ENCODE results near the gene RNFT2.

Gene RNFT2, protein sequence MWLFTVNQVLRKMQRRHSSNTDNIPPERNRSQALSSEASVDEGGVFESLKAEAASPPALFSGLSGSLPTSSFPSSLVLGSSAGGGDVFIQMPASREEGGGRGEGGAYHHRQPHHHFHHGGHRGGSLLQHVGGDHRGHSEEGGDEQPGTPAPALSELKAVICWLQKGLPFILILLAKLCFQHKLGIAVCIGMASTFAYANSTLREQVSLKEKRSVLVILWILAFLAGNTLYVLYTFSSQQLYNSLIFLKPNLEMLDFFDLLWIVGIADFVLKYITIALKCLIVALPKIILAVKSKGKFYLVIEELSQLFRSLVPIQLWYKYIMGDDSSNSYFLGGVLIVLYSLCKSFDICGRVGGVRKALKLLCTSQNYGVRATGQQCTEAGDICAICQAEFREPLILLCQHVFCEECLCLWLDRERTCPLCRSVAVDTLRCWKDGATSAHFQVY

DNA sequence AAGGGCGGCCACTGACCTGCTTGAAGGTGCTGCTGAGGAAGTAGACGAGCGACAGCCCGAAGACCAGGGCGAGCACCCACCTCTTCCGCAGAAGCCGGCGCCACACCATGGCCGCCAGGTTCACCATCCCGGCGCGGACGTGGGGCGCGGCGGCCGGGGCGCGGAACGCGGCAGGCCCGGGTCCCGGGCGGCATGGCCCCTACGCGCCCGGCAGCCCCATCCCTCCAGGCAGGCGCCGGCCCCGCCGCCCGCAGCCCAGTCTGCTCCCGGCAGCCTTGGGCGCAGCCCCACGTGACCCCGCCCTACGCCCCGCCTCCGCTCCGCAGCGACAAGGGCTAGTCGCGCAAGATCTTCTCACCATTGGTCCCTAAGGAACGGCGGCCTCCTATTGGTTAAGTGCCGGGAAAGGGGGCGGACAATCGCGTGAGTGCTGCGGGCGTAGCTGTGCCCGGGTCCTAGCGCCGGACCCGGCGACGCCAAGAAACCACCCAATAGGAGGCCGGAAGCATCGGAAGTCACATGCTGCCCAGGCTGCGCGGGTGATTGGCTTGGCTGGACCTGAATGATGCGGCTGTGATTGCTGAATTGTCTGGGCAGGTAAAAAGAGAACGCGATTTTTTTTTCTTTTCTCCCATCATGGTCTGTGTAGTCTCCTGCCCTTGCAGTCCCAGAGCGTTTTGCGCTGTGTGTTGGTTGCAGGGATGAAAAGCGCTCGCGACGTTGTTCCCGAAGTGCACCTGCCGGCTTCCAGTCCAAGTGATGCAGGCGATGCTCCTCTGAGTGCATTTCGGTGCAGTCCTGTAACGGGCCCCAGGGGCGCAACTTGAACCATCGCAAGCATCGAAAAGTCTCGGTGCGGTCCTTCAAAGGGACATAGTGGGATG lies at the start of gene RNFT2, which contains the start of gene SPRING1:
Gene RNFT2, plus strand, starts transcription at position 542 of the 884 bp plus-strand sequence. CDS start 2,183 bp downstream, outside the sequence.
Gene SPRING1, minus strand, starts transcription at position 296 of the 884 bp plus-strand sequence. Its CDS starts 169 bp downstream, at position 127.
- peak; percentile 98 for DNase-seq

DNA sequence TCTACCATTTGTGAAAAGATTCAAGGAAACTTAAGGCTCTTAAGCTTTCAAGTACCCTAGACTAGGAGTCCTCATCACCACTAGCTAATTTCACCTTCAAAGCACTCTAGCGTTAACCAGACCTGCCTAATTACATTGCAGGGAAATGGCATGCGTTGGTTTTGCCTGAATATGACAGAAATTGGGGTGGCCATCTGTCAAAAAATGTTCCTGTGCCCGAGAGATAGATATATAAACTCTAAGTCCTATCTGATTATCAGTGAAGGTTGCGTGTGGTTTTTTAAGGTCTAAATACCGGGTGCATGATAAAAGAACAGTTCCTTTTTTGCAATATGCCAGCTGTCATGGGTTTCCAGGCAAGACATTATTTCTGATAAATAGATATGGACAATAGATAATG lies 48.6 kb upstream of the RNFT2 start:
- no peak for DNase-seq

DNA sequence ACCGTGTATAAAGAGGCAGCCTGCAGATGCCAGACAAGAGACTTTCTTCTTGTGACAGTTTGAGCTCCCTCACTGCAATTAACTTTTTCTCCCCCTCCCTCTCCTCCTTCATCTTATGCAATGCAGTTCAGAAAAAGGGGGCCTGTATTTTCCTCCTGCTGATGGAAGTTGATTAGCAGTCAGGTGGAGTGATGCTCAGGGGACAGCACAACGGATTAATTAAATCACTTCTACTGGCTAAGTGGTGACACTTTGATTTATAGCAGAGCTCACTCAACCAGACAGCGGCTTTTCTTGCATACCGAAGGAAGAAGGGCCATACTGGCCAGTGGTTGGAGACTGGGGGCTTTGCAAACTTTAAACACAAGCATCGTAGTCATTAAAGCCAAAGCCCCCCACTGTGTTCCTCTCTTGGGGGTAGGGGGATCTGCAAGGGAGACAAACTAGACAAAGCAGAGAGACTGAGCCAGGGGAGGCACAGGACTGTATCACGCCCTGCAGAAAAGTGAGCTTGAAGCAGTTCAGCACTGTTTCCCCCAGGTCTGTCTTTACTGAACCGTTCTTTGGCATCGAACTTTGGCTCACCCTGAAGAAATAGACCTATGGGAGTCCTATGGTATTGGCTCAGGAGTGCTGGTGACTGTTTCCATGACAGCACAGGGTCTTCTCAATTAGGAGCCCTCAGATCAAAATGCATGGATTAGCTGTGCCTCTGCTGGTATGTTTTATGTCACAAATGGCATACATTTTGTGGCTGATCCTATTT lies 48.0 kb upstream of the RNFT2 start:
- no peak for DNase-seq

DNA sequence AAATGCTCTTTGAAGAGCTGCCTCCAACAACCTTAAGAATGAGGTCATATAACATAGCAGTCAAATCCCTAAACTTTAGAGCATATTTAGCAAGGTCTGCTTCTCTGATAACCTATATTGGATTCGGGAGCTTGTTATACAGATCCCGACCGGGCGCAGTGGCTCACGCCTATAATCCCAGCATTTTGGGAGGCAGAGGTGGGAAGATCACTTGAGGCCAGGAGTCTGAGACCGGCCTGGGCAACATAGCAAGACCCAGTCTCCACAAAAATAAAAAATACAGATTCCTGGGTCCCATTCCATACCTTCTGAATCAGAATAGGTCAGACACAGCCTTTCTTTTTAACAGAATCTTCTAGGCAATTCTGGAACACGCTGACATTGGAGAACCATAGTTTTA lies 46.9 kb upstream of the RNFT2 start:
- no peak for DNase-seq

DNA sequence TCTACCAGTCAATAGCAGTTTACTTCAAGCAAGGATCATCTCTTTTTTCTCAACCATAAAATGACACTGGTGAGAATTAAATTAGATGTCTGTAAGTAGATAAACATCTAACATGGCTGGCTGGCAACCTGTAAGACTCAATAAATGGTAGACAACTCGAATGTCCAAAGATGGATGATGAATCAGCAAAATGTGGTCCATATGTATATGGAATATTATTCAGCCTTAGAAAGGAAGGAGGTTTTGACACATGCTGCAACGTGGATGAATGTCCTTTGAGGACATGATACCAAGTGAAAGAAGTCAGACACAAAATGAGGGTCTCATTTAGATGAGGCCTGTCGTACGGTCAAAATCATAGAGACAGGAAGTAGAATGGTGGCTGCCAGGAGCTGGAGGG lies 46.5 kb upstream of the RNFT2 start:
- no peak for DNase-seq

DNA sequence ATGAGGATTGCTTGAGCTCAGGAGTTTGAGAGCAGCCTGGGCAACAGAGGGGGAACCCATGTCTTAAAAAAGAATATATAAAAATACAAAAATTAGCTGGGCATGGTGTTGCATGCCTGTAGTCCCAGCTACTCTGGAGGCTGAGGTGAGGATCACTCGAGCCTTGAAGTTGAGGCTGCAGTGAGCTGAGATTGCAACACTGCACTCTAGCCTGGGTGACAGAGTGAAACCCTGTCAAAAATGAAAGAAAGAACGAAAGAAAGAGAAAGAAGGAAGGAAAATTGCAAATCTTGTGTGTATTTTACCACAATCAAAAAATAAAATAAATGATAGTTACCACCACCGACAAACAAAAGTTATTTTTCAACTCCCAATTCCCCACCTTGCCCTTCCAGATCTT lies 45.5 kb upstream of the RNFT2 start:
- no peak for DNase-seq

DNA sequence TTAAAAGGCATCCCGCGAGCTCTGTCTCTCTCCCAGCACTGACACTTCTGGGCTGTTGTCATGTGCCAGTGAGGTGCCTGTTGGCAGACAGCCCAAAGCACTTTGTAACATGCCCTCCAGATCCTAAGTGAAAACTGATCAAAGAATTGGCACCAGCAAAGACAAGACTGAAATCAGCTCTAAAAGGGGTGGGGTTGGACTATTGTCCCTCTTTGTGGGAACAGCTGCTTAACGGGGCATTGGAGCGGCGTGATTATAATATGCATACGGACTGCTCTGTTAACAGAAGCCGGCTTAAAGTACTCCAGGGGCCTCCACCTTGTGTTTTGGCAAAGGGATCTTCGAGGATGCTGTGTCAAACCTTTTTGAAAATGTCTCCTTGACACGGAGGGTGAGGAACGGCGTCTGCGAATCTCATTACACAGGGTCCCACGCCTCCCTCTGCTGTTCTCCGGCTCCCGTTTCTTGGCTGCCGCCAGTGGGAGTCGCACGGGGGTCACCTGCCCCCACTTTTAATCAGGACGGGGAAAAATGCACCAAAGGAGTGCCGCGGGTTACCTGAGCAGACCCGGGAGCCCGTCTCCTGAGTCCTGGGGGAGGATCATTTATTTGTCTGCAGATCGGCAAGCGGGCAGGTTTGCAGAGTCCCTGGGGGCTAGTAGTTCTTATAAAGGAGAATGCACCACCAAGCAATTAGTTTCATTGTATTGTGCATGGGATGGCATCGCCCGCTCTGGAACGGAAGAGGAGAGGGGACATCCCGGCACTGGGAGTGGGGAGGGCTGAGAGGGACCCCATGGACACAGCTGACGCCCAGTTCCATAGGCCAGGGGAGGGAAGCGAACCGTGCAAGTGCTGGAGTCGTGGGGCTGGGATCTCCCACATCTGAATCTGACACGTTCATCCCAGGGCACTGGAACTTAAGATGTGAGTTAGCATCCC lies 44.6 kb upstream of the RNFT2 start:
- peak; percentile 95 for DNase-seq

DNA sequence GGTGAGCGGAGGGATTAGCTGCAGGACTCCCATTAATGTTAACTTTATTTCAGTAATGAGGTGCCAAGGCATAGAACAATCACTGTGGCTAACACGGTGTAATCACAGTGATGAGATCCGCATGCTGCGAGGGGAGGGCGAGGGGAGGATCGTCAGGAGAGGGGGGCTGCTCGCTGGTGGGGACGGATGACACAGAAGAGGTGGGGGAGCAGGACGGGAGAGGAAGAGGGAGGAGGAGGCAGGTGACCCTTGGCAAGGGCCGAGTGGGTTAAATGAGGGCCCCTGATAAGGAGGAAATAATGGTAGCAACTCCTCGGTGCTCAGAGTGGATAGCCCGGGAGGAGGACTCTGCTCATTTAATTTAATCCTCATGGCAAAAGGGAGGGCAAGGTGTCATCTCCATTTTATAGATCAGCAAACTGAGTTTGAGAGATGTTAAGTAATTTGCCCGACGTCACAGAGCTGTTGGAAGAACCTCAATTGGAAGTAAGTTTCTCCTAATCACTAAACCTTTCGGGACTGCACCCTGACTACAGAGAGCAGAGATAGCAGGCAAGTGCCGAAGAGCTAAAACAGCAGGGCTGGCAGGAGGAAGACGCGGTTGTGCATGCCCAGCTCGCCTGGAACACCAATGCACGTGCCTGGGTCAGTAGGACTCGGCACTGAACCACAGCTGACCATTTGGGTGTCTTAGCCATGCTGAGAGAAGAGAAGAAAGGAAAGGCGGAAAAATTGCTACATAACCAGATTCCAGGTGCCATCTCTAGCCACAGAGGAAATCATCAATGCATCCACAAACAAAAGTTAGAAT lies 43.3 kb upstream of the RNFT2 start:
- DNase-seq, result no peak

DNA sequence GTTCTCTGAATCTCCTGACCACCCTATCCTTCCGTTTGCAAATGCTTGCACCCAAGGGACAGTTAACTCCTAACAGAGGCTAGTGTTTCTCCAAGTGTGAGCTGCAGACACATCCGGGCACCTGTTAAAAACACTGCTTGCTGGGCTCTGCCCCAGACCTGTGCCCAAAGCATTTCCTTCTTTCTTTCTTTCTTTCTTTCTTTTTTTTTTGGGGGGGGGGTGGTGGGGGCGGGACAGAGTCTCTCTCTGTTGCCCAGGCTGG lies 42.7 kb upstream of the RNFT2 start:
- DNase-seq, result no peak

DNA sequence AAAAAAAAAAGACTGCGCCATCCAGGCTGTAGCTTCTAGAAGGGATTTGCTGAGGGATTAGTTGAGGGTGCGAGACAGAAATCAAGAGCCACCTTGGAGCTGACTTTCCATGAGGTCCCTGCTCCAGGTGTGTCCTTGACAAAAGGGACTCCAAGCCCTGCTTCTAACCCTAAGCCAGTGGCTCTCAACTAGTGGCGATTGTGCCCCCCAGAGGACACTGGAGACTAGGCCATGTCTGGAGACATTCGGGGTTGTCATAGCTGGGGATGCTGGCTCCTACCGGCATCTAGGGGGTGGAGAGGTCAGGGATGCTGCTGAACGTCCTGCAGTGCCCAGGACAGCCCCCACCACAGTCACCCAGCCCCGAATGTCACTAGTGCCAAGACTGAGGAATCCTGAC lies 40.8 kb upstream of the RNFT2 start:
- DNase-seq, result peak; percentile 68

DNA sequence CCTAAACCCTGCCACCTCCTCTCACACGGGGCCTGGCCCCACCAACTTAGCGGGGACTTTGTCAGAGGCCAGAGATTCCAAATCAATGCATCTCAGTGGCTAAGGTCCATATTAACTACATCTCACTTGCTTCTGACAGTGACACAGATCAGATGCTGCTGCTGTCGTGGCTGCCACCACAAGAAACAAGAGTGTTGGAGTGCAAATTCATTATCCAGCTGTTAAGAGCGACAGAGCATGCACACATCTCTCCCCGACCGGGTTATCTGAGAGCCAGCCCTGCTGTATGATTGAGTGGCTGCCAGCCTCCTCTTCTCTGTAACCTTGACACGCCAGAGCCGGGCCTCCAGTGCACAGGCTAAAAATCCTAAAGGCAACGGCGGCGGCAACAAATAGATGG lies 40.4 kb upstream of the RNFT2 start:
- DNase-seq, result peak; percentile 99

DNA sequence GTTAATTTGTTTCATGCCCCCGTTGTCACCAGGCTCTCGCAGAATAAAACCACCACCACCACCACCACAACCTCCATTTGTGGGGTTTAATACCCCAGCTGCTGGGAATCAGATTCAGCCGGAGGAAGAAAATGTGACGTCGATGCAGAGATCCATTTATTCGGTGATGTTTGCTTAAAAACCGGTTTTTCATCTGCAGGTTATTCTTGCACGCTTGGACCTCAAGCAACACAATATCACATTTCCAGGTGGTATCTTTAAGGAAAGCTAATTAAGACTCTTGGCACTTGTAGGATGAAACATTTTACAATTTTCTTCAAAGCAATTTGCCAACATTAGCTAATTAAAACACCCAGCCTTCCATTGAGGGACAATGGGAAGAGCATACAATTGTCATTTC lies 40.0 kb upstream of the RNFT2 start:
- DNase-seq, result peak; percentile 99

DNA sequence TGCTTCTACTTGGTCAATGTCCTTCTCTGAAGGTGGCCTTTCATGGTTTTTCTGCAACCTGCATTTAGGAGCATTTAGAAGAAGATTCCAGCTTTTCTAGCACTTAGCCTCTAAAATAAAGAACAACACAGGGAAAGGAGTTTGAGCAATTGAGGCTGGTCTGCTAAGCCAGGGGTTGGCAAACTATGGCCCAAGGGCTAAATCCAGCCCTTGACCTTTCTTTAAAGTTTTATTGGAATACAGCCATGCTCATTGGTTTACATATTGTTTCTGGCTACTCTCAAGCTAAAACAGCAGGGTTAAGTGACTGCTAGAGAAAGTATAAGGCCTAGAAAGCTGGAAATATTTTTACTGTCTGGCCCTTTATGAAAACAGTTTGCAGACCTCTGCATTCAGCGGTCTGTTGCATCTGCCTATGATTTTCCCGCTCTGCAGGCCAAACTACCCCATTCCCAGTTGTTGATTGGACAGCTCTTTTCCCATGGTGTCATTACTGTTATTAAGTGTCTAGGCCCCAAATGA lies 39.5 kb upstream of the RNFT2 start:
- peak; percentile 60 for DNase-seq

DNA sequence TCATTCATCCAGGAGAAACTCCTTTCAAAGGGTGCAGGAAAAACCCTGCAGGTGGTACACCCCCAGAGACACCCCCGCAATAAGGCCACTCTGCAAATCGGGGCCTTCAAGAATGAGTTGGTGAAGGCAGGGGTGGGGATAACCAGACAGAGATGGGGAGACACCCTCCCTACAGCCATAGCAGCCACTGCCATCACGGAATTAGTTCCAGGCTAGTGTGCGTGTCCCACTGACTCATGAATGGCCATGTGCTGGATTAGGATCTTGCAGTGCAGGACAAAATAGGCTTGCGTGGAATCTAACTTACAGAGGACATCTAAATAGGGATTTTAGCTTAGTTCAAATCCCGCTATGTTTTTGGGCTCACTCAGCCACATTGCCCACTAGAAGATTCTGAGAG lies 38.0 kb upstream of the RNFT2 start:
- no peak for DNase-seq

DNA sequence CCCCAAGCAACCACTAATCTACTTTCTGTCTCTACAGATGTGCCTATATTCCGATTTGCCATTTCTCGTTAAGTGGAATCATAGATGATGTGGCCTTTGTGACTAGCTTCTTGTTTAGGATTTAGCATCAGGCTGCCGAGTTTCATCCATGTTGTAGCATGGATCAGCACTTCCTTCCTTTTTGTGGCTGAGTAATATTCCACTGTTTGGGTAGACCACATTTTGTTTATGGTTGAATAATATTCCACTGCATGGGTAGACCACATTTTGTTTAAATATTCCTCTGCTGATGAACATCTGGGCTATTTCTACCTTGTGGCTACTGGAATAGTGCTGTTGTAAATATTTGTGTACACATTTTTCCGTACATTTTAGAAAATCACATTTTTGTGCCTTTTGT lies 36.7 kb upstream of the RNFT2 start:
- DNase-seq, result no peak

DNA sequence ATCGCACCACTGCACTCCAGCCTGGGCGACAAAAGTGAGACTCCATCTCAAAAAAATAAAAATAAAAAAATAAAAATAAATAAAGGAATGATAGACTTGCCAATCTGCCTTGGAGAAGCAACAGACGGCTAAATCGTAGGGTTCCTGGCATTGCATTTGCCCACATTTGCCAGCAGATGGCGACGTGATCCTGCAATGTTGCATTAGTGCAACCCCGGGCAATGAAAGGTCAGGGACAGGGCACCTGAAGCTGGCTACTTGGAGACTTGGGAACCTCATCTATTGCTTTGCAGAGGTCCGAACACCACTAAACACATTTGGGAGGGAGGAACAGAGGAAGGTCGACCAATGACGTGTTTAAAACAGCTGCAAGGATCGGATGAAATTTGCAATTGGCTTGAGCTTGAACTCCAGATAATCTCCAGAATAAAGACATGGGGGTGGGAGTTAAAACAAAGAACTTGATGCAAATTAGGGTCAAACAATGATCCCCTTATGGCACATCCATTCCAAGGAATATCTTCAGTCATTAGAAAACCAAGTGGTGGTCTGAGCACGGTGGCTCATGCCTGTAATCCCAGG lies 34.8 kb upstream of the RNFT2 start:
- DNase-seq, result peak; percentile 93

DNA sequence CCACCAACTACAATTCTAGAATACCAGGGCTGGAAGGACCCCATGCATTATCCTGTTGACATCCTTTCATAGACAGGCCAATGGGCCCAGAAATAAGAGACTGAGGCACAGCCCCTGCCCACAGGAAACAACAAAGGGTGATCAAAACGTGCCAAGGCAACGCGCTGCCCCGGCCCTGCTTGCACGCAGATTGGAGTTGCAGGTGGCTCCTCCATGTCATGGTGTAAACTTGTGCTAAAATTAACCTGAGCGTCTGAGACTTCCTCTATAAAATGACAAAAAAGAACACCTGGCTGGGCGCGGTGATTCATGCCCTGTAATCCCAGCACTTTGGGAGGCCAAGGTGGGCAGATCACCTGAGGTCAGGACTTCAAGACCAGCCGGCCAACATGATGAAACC lies 30.4 kb upstream of the RNFT2 start:
- no peak for DNase-seq

DNA sequence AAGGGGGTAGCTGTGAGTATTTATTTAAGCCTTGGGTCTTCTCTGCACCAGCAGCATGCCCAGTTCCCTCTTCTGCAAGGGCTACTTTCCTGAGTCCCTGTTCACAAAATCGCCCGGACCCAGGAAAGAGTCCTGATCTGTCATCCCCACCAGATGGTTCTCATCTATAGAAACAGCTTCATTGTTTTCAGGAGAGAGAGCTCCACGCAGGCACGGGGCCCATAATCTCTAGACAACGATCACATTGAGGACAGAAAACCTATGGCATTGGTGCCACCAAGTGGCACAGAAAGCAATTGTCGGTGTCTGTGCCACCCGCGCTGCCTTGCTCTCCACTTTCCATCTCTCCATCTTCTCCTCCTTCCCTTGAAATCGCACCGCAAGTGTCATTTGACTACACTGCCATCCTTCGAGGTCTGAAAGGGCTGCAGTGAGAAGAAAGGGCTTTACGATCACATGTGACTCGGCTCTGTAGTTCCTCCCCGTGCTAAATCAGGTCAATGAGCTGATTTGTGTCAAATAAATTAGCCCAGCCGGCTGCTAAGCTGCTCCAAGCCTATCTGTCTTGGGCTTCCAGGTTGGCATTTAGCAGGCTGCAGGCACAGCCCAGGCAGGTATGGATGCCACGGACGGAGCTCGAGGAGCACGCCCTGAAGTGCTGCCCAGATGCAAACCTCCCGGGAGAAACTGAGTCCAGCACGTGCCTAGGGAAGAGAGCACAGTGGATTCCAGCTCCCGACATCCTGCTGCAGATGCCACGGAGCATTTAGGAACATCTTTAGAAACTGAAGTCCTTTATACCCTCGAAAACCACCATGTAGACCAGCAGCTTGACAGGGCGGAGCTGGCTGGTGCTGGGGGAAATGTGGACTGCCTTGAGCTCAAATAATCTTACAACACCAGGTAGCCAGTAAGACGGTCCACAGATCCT lies 29.0 kb upstream of the RNFT2 start:
- DNase-seq, result peak; percentile 98

DNA sequence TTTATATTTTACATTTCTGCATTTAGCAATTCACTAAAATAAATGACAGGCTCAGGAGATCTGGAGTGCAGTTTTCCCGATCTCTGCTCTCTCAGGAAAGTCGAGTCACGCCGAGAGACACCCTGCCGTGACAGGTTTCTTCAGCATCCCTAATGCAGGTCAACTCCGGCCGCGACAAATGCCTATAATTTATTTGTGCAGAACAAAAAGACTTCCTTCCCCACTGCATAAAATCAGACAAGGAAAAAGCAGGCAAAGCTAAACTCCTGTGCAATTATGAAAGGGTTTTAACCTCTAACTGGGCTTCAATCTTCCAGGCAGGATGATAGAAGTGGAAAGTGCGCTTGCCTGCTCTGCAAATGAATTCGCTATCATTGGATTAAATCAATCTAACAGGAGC lies 28.3 kb upstream of the RNFT2 start:
- no peak for DNase-seq
